ENCODE measurements around the gene TES.

TES gene

DNA sequence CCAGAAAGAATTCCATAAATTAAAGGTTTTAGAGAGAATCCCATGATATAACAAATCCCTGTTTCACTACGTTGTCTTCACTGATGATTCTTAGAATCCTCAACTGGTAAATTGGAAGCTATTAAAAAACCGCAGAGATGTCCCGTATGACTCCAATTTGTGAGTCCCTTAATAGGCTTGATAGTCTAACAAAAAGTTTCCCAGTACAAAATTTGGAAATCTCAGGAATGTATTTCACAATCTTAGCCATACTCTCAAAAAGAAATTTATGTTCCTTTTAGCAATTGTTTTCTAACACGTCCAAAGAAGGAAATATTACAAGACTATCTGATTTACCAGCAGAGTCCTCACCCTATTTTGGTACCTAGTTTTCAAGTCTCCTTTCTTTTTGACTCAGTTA lies 2.5 kb downstream of the TES start:
- H3K36me3 ChIP-seq (ENCODE audit: control insufficient read depth, insufficient read depth, low read length): no peaks in the 10 kb centered on the region
- H3K27ac ChIP-seq: no peak overlapping the region
- no peak overlapping the region for H2AFZ ChIP-seq
- no peak overlapping the region for H3K9ac ChIP-seq
- no peak overlapping the region for H3K4me2 ChIP-seq (ENCODE audit: low read length)
- H3K4me3 ChIP-seq (ENCODE audit: low read depth, low read length): no peak overlapping the region
- no peaks in the 10 kb centered on the region for H3K27me3 ChIP-seq (ENCODE audit: control insufficient read depth, insufficient read depth, low read length)
- no peaks in the 10 kb centered on the region for H3K9me3 ChIP-seq (ENCODE audit: control insufficient read depth, low read length)
- TF ChIP-seq, protein P1, sequence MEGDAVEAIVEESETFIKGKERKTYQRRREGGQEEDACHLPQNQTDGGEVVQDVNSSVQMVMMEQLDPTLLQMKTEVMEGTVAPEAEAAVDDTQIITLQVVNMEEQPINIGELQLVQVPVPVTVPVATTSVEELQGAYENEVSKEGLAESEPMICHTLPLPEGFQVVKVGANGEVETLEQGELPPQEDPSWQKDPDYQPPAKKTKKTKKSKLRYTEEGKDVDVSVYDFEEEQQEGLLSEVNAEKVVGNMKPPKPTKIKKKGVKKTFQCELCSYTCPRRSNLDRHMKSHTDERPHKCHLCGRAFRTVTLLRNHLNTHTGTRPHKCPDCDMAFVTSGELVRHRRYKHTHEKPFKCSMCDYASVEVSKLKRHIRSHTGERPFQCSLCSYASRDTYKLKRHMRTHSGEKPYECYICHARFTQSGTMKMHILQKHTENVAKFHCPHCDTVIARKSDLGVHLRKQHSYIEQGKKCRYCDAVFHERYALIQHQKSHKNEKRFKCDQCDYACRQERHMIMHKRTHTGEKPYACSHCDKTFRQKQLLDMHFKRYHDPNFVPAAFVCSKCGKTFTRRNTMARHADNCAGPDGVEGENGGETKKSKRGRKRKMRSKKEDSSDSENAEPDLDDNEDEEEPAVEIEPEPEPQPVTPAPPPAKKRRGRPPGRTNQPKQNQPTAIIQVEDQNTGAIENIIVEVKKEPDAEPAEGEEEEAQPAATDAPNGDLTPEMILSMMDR (IDR thresholded peaks at IDR 0.05): no peak
- H3K4me1 ChIP-seq: peaks cover 3% of the 10 kb centered on the region
- H3K79me2 ChIP-seq: peaks cover 14% of the 10 kb centered on the region

DNA sequence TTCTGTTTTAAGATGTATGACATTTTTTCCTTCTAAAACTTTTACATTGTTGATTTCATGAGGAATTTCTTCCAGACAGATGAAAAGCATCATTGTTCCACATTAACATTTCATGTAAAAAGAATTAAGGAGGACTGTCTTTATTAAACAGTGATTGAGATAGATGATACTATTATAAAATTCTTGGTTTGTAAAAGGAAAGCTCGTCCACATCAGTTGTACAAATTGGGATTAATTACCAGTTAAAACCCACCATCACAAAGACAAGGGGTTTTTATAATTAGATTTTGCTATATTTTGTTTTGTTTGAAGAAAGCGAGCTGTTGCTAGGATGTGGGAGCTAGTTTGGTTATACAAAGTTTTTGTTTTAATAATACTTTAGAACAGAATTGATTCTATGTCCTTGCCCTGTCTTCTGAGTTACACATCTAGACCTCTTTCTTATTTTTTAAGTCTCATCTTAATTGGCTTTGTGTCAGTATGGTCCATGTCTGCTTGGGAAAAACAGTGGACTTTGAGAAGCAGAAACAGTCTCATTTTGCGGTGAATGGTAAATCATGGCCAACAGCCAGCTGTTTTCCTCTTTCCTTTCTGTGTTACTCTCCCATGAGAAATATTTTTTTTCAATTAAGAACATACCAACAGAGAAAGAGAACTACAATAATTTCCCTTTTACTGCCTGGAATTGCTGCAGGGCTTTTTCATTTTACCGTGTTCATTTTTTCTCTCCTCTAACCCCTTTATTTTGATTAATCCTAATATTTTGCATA lies 3.2 kb downstream of the TES start:
- Histone ChIP-seq H3K27ac (no peak overlapping the region), H3K9me3 (ENCODE audit: control insufficient read depth, low read length) (no peaks in the 10 kb centered on the region), H3K4me3 (ENCODE audit: low read depth, low read length) (no peak overlapping the region), H3K9ac (no peak overlapping the region), H3K79me2 (peaks cover 14% of the 10 kb centered on the region), H3K36me3 (ENCODE audit: control insufficient read depth, insufficient read depth, low read length) (no peaks in the 10 kb centered on the region), H3K27me3 (ENCODE audit: control insufficient read depth, insufficient read depth, low read length) (no peaks in the 10 kb centered on the region), H2AFZ (no peak overlapping the region), H3K4me1 (peaks cover 10% of the 10 kb centered on the region), H3K4me2 (ENCODE audit: low read length) (no peak overlapping the region)
- TF ChIP-seq, protein P1 (IDR thresholded peaks at IDR 0.05): no peak

DNA sequence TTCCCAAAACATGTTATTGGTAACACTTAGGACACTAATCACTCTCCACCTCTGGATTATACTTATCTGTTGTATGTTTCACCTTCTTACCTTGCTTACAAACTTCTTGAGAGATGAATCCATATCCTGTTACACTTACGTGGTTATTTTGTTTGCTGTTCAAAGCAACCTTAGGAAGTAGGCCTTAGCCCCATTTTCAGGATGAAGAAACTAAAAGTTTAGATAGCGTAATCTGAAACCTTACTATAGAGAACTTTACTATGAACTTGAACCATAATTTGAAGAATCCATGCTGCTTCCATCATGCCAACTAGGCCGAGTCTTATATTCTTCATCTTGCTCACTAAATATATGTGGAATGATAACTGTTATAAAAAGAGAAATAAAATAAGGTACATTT lies 4.6 kb downstream of the TES start:
- no peaks in the 10 kb centered on the region for H3K36me3 ChIP-seq (ENCODE audit: control insufficient read depth, insufficient read depth, low read length)
- H3K9me3 ChIP-seq (ENCODE audit: control insufficient read depth, low read length): no peaks in the 10 kb centered on the region
- TF ChIP-seq, protein P1 (IDR thresholded peaks at IDR 0.05): no peak
- H3K4me1 ChIP-seq: peaks cover 10% of the 10 kb centered on the region
- H3K79me2 ChIP-seq: peaks cover 24% of the 10 kb centered on the region
- H3K27ac ChIP-seq: no peak overlapping the region
- no peak overlapping the region for H3K9ac ChIP-seq
- H3K27me3 ChIP-seq (ENCODE audit: control insufficient read depth, insufficient read depth, low read length): no peaks in the 10 kb centered on the region
- no peak overlapping the region for H3K4me3 ChIP-seq (ENCODE audit: low read depth, low read length)
- no peak overlapping the region for H2AFZ ChIP-seq
- no peak overlapping the region for H3K4me2 ChIP-seq (ENCODE audit: low read length)

DNA sequence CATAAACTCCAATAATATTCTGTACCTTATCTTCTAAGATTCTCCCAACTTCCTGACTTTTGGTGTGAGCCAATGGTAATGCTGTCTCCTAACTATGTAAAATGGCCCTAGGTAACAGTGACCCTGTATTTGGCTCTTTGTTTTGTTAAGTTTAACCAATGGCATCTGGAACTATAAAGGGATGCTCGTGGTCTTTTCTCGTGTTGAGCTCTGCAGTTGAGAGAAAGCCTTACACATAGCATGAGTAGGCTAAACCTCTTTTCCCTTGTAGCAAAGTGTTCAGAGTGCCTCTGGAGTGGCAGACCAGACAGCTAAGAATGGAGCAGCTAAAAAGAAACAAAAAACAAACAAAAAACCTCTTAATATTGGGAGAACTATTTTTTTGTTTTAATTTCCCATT lies 5.2 kb downstream of the TES start:
- TF ChIP-seq, protein P1 (IDR thresholded peaks at IDR 0.05): no peak
- Histone ChIP-seq H3K4me3 (ENCODE audit: low read depth, low read length) (no peak overlapping the region), H3K9ac (no peak overlapping the region), H3K4me1 (peaks cover 10% of the 10 kb centered on the region), H3K4me2 (ENCODE audit: low read length) (no peak overlapping the region), H3K36me3 (ENCODE audit: control insufficient read depth, insufficient read depth, low read length) (no peaks in the 10 kb centered on the region), H3K27ac (no peak overlapping the region), H2AFZ (no peak overlapping the region), H3K27me3 (ENCODE audit: control insufficient read depth, insufficient read depth, low read length) (no peaks in the 10 kb centered on the region), H3K9me3 (ENCODE audit: control insufficient read depth, low read length) (no peaks in the 10 kb centered on the region), H3K79me2 (peaks cover 30% of the 10 kb centered on the region)

Data from parathyroid adenoma (tissue), 2 donors.